ENCODE results near the gene ALG3.

DNA sequence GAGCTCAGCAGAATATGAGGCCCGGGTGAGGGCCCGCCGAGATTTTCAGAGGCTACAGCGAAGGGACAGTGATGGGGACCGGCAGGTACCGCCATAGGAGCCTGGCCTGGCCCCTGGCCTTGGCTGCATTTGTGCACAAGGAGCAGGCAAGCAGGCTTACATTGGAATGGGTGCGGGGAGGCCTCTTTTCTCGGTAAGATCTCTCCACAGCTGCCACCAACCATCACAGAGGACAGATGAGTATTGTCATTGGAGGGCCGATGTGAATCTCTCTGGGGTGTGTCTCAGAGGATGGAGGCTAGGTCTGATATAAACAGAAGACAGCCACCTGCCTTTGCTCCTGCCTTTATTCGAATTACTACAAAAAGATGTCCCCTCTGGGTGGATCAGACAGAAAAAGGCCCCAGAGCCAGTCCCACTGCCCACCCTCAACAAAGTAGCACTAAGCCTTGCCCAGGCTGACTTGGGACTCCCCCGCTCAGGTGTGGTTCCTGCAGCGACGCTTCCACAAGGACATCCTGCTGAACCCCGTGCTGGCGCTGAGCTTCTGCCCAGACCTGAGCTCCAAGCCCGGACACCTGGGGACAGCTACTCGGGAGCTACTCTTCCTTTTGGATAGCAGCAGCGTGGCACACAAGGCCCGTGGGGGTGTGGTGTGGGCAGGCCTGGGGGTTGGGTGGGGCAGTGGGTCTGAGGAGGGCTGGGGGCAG is 13.9 kb downstream of the ALG3 start:
- TF ChIP-seq POLR2A (IDR thresholded peaks at IDR 0.05; ENCODE audit: low read depth, low read length) (no peak), POLR2AphosphoS5 (IDR thresholded peaks at IDR 0.05; ENCODE audit: low read depth, low read length) (no peak), TAF1 (IDR thresholded peaks at IDR 0.05; ENCODE audit: low read depth, low read length) (no peak)
